ENCODE data around the gene MADD. TPM values are rescaled to one million over a fixed set of nuclear protein-coding genes. Genes with fewer than 3 reads are reported as not detected.

MADD gene
- total RNA-seq, 4 donors from 2014 or later, result 47.8 to 83.2 (median 72.9) TPM

DNA sequence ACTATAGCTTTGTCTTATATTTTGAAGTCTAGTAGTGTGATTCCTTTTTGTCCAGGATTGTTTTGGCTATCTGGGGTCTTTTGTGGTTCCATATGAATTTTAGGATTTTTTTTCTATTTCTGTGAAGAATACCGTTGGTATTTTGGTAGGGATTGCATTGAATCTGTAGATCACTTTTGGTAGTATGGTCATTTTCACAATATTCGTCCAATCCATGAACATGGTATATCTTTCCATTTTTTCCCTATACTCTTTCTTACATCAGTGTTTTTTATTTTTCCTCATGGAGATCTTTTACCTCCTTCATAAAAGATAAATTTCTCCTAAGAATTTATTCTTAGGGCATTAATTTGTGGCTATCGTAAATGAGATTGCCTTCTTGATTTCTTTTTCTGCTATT lies 29.1 kb downstream of the MADD start:
- Histone ChIP-seq H3K4me1 (no peaks in the 10 kb centered on the region), H3K36me3 (peaks cover 0 to 97% (median 3%) of the 10 kb centered on the region in 3 donors), H3K4me3 (no peak overlapping the region), H3K9me3 (peaks cover 0 to 12% (median 2%) of the 10 kb centered on the region in 4 donors), H3K27me3 (no peaks in the 10 kb centered on the region), H3K27ac (no peak overlapping the region)
- no peak for TF ChIP-seq POLR2A (IDR thresholded peaks at IDR 0.05)
- TF ChIP-seq, protein P1, sequence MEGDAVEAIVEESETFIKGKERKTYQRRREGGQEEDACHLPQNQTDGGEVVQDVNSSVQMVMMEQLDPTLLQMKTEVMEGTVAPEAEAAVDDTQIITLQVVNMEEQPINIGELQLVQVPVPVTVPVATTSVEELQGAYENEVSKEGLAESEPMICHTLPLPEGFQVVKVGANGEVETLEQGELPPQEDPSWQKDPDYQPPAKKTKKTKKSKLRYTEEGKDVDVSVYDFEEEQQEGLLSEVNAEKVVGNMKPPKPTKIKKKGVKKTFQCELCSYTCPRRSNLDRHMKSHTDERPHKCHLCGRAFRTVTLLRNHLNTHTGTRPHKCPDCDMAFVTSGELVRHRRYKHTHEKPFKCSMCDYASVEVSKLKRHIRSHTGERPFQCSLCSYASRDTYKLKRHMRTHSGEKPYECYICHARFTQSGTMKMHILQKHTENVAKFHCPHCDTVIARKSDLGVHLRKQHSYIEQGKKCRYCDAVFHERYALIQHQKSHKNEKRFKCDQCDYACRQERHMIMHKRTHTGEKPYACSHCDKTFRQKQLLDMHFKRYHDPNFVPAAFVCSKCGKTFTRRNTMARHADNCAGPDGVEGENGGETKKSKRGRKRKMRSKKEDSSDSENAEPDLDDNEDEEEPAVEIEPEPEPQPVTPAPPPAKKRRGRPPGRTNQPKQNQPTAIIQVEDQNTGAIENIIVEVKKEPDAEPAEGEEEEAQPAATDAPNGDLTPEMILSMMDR (IDR thresholded peaks at IDR 0.05), result no peak
- no peak for DNase-seq

- Histone ChIP-seq H3K27ac (no peak overlapping the region), H3K4me3 (no peak overlapping the region), H3K9me3 (peaks cover 0 to 12% (median 2%) of the 10 kb centered on the region in 4 donors), H3K36me3 (peaks cover 0 to 95% (median 3%) of the 10 kb centered on the region in 3 donors), H3K4me1 (no peaks in the 10 kb centered on the region), H3K27me3 (no peaks in the 10 kb centered on the region)
- no peak for TF ChIP-seq POLR2A (IDR thresholded peaks at IDR 0.05)
- TF ChIP-seq, protein P1 (IDR thresholded peaks at IDR 0.05), result no peak
- DNase-seq, result no peak
Observed at GRCh38 chr11:47302853-47303252, 32.9 kb downstream of the MADD start.

GRCh38 chr11:47305734-47306483 lies 36.0 kb downstream of the MADD start:
- H3K4me1 ChIP-seq, result no peaks in the 10 kb centered on the region
- no peak overlapping the region for H3K4me3 ChIP-seq
- peaks cover 0 to 97% (median 0%) of the 10 kb centered on the region in 3 donors for H3K36me3 ChIP-seq
- TF ChIP-seq POLR2A (IDR thresholded peaks at IDR 0.05), result no peak
- TF ChIP-seq, protein P1 (IDR thresholded peaks at IDR 0.05), result no peak
- H3K27ac ChIP-seq, result no peak overlapping the region
- H3K9me3 ChIP-seq, result peaks cover 0 to 12% (median 2%) of the 10 kb centered on the region in 4 donors
- no peak for DNase-seq
- H3K27me3 ChIP-seq, result no peaks in the 10 kb centered on the region

DNA sequence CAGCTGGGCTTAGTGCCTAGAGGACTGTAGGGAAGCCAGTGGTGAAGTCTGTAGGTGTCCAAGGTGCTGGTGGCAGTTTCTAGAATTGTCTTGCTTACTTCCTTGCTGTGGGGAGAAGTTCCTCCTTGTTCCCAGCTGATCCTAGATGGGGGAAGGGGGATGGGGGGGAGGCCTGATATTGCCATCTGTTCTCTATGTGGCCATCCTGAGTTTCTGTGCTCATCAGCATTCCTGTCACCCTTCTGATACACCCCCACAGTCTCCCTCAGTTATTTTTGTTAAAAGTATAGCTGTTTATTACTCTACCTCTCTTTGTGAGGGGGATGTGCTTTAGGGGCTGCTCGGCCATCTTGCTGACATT lies 36.5 kb downstream of the MADD start:
- no peaks in the 10 kb centered on the region for H3K4me1 ChIP-seq
- H3K27me3 ChIP-seq, result no peaks in the 10 kb centered on the region
- TF ChIP-seq, protein P1 (IDR thresholded peaks at IDR 0.05), result no peak
- TF ChIP-seq POLR2A (IDR thresholded peaks at IDR 0.05), result no peak
- peaks cover 0 to 97% (median 0%) of the 10 kb centered on the region in 3 donors for H3K36me3 ChIP-seq
- peaks cover 0 to 12% (median 2%) of the 10 kb centered on the region in 4 donors for H3K9me3 ChIP-seq
- H3K4me3 ChIP-seq, result no peak overlapping the region
- no peak overlapping the region for H3K27ac ChIP-seq
- DNase-seq, result no peak

DNA sequence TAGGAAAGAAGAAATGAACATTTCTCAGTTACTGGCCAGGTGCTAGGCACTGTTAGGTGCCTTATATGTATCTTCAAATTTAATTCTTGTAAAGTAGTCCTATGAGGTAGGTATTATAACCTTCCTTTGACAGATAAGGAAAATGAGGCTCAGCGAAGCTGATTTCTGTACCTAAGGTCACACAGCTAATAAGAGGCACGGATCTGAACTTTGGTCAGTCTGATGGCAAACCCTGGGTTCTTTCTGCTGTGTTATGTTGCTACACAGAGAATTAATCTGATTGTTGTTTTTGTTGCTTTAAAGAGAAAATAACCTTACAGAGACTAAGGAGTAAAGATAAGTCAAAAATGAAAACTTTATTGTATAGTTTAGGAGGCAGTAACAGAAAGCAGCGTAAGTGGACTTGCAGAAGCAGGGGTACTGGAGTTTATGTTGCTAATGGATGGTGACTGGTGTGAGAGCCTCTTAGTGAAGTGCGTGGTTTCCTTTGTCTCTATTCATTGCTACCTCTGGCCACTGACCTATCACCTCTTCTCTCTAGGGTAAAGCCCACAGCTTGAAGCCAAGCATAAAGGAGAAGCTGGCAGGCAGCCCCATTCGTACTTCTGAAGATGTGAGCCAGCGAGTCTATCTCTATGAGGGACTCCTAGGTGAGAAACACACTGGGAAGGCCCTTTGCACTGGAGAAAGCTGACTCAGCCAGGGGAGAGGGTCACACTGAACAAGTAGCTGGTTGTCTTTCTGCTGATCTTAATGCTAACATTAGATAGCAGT lies 38.3 kb downstream of the MADD start:
- Histone ChIP-seq H3K36me3 (peaks cover 0 to 97% (median 0%) of the 10 kb centered on the region in 3 donors), H3K9me3 (peaks cover 0 to 4% (median under 1%) of the 10 kb centered on the region in 4 donors), H3K4me1 (no peaks in the 10 kb centered on the region), H3K27ac (no peak overlapping the region), H3K27me3 (no peaks in the 10 kb centered on the region), H3K4me3 (no peak overlapping the region)
- no peak for TF ChIP-seq POLR2A (IDR thresholded peaks at IDR 0.05)
- TF ChIP-seq, protein P1 (IDR thresholded peaks at IDR 0.05), result no peak
- no peak for DNase-seq
